K562 (cell line): ENCODE measurements around the gene CCNL1. TPM values are rescaled to one million over a fixed set of nuclear protein-coding genes. Genes with fewer than 3 reads are reported as not detected.

Experiments used
- ARNT ChIP-seq, 2 experiments: fragments of 450-650 bp; IDR thresholded peaks; 2 replicates each; pipeline ENCODE4 v1.6.1; 2016; ENCODE audit warnings: mild to moderate bottlenecking in 1 of 2
- ATF1 ChIP-seq, 2 experiments: fragments of 450-650 bp in 1 of 2; IDR thresholded peaks; 2 replicates each; pipeline ENCODE4 v1.6.1; 2016; ENCODE audit warnings: missing compliant biosample characterization in 1 of 2, missing genetic modification characterization in 1 of 2
- CEBPG ChIP-seq, 3 experiments: fragments of 200-800 bp in 1 of 3; sonication (Bioruptor generic) in 1 of 3; sonication (generic) in 1 of 3; formaldehyde crosslinking in 1 of 3; IDR thresholded peaks in 2 of 3; conservative IDR thresholded peaks in 1 of 3; 2 replicates each; pipeline versions ENCODE4 v1.6.1 to v1.8.0; 2016 to 2022; ENCODE audit warnings: missing compliant biosample characterization in 2 of 3, missing genetic modification characterization in 2 of 3, mild to moderate bottlenecking in 1 of 3, missing genetic modification reagents in 1 of 3
- DNMT1 ChIP-seq: fragments of 450-650 bp; IDR thresholded peaks from 2 replicates; pipeline ENCODE4 v1.6.1; 2016; ENCODE audit warnings: antibody characterized with exemption, mild to moderate bottlenecking
- FOXJ3 ChIP-seq: sonication (generic); formaldehyde crosslinking; IDR thresholded peaks from 2 replicates; pipeline ENCODE4 v1.4.0; 2020; ENCODE audit warnings: mild to moderate bottlenecking, missing genetic modification reagents
- GATAD2B ChIP-seq: fragments of 450-650 bp; IDR thresholded peaks from 2 replicates; pipeline ENCODE4 v1.6.1; 2017; ENCODE audit warnings: mild to moderate bottlenecking, borderline replicate concordance
- HDAC3 ChIP-seq: fragments of 450-650 bp; IDR thresholded peaks from 2 replicates; pipeline ENCODE4 v1.6.1; 2018; ENCODE audit warnings: borderline replicate concordance, mild to moderate bottlenecking, moderate library complexity; ENCODE audit not compliant: partially characterized antibody
- MCM3 ChIP-seq: fragments of 450-650 bp; IDR thresholded peaks from 2 replicates; pipeline ENCODE4 v1.6.1; 2016
- MCM7 ChIP-seq, 2 experiments: fragments of 450-650 bp; IDR thresholded peaks; 2 replicates each; pipeline ENCODE4 v1.6.1; 2016 to 2018
- NCOA6 ChIP-seq: fragments of 450-650 bp; IDR thresholded peaks from 2 replicates; pipeline ENCODE4 v1.6.1; 2017; ENCODE audit warnings: mild to moderate bottlenecking
- NONO ChIP-seq, 2 experiments: fragments of 200-400 bp in 1 of 2; fragments of 450-650 bp in 1 of 2; formaldehyde crosslinking in 1 of 2; IDR thresholded peaks; 2 replicates each; pipeline ENCODE4 v1.6.1; 2017; ENCODE audit warnings: low read depth in 2 of 2, mild to moderate bottlenecking in 2 of 2, moderate library complexity in 2 of 2, low read length in 1 of 2
- RFX7 ChIP-seq: fragments of 250-450 bp; sonication (Bioruptor Pico); IDR thresholded peaks from 2 replicates; pipeline ENCODE4 v1.5.1; 2021; ENCODE audit warnings: mild to moderate bottlenecking
- SMAD1 ChIP-seq: fragments of 150-350 bp; IDR thresholded peaks from 2 replicates; pipeline ENCODE4 v1.6.1; 2014; ENCODE audit warnings: low read length, low read depth; ENCODE audit not compliant: partially characterized antibody
- SNRNP70 ChIP-seq: fragments of 200-400 bp; formaldehyde crosslinking; optimal IDR thresholded peaks from 2 replicates; pipeline ENCODE3; 2017; ENCODE audit warnings: low read depth, low read length
- TAL1 ChIP-seq: fragments of 450-650 bp; IDR thresholded peaks from 2 replicates; pipeline ENCODE4 v1.6.1; 2016; ENCODE audit warnings: mild to moderate bottlenecking
- TBL1XR1 ChIP-seq, 2 experiments: IDR thresholded peaks; 2 replicates each; pipeline ENCODE4 v1.6.1; 2012; ENCODE audit warnings: improper control_type of control experiment in 2 of 2, low read length in 2 of 2, mild to moderate bottlenecking in 1 of 2
- TRIM24 ChIP-seq, 2 experiments: fragments of 450-650 bp; IDR thresholded peaks; 2 replicates each; pipeline ENCODE4 v1.6.1; 2016
- ZC3H8 ChIP-seq: fragments of 450-650 bp; IDR thresholded peaks from 2 replicates; pipeline ENCODE4 v1.6.1; 2017
- ZNF134 ChIP-seq: fragments of 250-450 bp; sonication (Bioruptor Pico); conservative IDR thresholded peaks from 2 replicates; pipeline ENCODE4 v1.4.0; 2020
- ZNF175 ChIP-seq: fragments of 200-800 bp; sonication (Bioruptor generic); IDR thresholded peaks from 2 replicates; pipeline ENCODE4 v1.6.1; 2016; ENCODE audit warnings: low read depth, mild to moderate bottlenecking, missing genetic modification characterization, missing compliant biosample characterization
- ZNF197 ChIP-seq: fragments of 200-800 bp; sonication (Bioruptor generic); IDR thresholded peaks from 2 replicates; pipeline ENCODE4 v1.6.1; 2016; ENCODE audit warnings: low read depth, missing genetic modification characterization, missing compliant biosample characterization
- ZNF324 ChIP-seq: fragments of 250-450 bp; sonication (Bioruptor Pico); IDR thresholded peaks from 2 replicates; pipeline ENCODE4 v1.4.0; 2020; ENCODE audit warnings: mild to moderate bottlenecking
- ZNF583 ChIP-seq: fragments of 250-450 bp; sonication (Bioruptor Pico); IDR thresholded peaks from 2 replicates; pipeline ENCODE4 v1.4.0; 2020
- ZNF668 ChIP-seq: fragments of 250-450 bp; sonication (Bioruptor Pico); IDR thresholded peaks from 2 replicates; pipeline ENCODE4 v1.8.0; 2022; ENCODE audit warnings: mild to moderate bottlenecking, inconsistent platforms
- ZZZ3 ChIP-seq: fragments of 450-650 bp; IDR thresholded peaks from 2 replicates; pipeline ENCODE4 v1.6.1; 2016; ENCODE audit warnings: antibody characterized with exemption, mild to moderate bottlenecking, moderate library complexity
- polyA plus RNA-seq, 8 experiments: library from polyadenylated mRNA; depleted of rRNA in 4 of 8; stranded (reverse) in 5 of 8; unstranded in 3 of 8; fragments of >200 nt; fragmentation: Nextera tagmentation in 2 of 8; fragmentation: Illumina TruSeq in 1 of 8; extraction: Ambion mirVana in 2 of 8; extraction: Trizol in 1 of 8; gene quantifications; 2 replicates each; pipeline versions ENCODE4 v1.2.1 to v1.2.3, GENCODE V29; 2011 to 2014; ENCODE audit warnings: inconsistent platforms in 1 of 8, missing spikeins in 1 of 8
- total RNA-seq, 7 experiments: library from RNA; depleted of rRNA in 6 of 7; stranded (reverse); fragments of >200 nt in 6 of 7; fragmentation: Illumina TruSeq in 2 of 7; extraction: Trizol in 2 of 7; gene quantifications; 2 replicates each; pipeline versions ENCODE4 v1.2.1 to v1.2.3, GENCODE V29; 2011 to 2021; ENCODE audit warnings: low replicate concordance in 1 of 7
- TF ChIP-seq, protein P1 (sequence below): fragments of 250-450 bp; sonication (Bioruptor Pico); IDR thresholded peaks from 2 replicates; pipeline ENCODE4 v1.5.0; 2022; ENCODE audit warnings: mild to moderate bottlenecking
- TF ChIP-seq, protein P2 (sequence below): fragments of 450-650 bp; IDR thresholded peaks from 2 replicates; pipeline ENCODE4 v1.6.1; 2016; ENCODE audit warnings: mild to moderate bottlenecking

CCNL1 gene
- total and polyA plus RNA-seq, 9 of the 15 experiments (the other 6 are each of a cell fraction or from before 2014, with no cell fraction given): 16.1 to 186 (median 132) TPM

DNA sequence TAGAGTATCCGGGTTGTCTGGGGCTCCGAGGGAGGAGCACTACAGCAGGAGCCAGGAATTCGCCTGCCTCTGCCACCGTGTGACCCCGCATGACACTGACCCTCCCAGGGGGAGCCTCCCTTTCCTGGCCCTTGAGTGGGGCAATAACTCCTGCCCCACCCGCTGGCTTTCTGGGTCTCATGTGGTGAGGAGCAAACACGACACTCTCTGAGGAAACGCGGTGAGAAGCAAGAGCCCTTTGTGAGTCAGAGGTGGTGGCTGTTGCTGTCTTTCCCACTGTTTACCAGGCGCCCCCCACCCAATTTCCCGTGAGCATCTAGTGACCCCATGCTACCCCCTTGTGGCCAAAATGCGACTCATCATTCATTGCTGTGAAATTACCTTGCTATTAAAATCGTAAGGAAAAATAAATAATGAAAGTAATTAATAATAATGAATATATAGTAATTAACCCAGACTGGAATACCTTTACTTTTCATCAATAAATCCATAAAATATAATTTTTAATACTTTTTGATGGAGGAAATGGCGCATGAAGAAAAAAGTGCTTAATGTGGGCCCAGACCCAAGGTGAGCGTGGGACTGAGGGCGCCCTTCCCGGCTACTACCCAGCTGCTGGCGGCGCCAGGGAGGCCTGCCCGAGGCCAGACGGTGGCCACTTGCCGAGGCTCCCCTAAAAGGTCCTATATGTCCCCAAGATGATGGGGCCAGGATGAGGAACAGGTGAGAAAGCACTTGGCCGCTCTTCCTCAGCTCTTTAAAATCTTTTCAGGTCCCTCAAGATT, 29.3 kb downstream of the CCNL1 start (continued):
- TF ChIP-seq, protein P1, sequence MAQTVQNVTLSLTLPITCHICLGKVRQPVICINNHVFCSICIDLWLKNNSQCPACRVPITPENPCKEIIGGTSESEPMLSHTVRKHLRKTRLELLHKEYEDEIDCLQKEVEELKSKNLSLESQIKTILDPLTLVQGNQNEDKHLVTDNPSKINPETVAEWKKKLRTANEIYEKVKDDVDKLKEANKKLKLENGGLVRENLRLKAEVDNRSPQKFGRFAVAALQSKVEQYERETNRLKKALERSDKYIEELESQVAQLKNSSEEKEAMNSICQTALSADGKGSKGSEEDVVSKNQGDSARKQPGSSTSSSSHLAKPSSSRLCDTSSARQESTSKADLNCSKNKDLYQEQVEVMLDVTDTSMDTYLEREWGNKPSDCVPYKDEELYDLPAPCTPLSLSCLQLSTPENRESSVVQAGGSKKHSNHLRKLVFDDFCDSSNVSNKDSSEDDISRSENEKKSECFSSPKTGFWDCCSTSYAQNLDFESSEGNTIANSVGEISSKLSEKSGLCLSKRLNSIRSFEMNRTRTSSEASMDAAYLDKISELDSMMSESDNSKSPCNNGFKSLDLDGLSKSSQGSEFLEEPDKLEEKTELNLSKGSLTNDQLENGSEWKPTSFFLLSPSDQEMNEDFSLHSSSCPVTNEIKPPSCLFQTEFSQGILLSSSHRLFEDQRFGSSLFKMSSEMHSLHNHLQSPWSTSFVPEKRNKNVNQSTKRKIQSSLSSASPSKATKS: no peak
- TF ChIP-seq HDAC3 (no peak), GATAD2B (no peak), DNMT1 (no peak), ZNF324 (CRISPR knock-in tag) (no peak), ZNF668 (CRISPR knock-in tag) (no peak), ZC3H8 (no peak), NONO (IDR thresholded peaks at IDR 0.05; ENCODE audit: low read depth in 2 of 2, low read length in 1 of 2) (no peak), ZNF134 (CRISPR knock-in tag) (no peak), RFX7 (CRISPR knock-in tag) (no peak), TRIM24 (IDR thresholded peaks at IDR 0.05) (no peak), CEBPG (CRISPR knock-in tag; IDR thresholded peaks at IDR 0.05) (no peak), CEBPG (tag; conservative IDR thresholded peaks at IDR 0.05 in 1 of 2, IDR thresholded peaks at IDR 0.05 in 1 of 2) (no peak), ZNF583 (CRISPR knock-in tag) (peak; percentile 81; the same call in 1 of the 2 replicates), ARNT (IDR thresholded peaks at IDR 0.05) (0 out of 4 replicates have a peak, but pooled peaks of 1 of the 2 experiments have one; percentile 34), SMAD1 (no peak), TAL1 (no peak), ATF1 (CRISPR knock-in tag; IDR thresholded peaks at IDR 0.05) (no peak), ATF1 (tag; IDR thresholded peaks at IDR 0.05) (no peak), MCM7 (IDR thresholded peaks at IDR 0.05) (no peak), ZNF175 (peak; percentile 87), TBL1XR1 (IDR thresholded peaks at IDR 0.05; ENCODE audit: low read length in 2 of 2) (no peak), ZZZ3 (no peak), NCOA6 (no peak), FOXJ3 (CRISPR knock-in tag) (no peak), ZNF197 (CRISPR knock-in tag) (no peak), MCM3 (no peak), SNRNP70 (no peak)
- TF ChIP-seq, protein P2, sequence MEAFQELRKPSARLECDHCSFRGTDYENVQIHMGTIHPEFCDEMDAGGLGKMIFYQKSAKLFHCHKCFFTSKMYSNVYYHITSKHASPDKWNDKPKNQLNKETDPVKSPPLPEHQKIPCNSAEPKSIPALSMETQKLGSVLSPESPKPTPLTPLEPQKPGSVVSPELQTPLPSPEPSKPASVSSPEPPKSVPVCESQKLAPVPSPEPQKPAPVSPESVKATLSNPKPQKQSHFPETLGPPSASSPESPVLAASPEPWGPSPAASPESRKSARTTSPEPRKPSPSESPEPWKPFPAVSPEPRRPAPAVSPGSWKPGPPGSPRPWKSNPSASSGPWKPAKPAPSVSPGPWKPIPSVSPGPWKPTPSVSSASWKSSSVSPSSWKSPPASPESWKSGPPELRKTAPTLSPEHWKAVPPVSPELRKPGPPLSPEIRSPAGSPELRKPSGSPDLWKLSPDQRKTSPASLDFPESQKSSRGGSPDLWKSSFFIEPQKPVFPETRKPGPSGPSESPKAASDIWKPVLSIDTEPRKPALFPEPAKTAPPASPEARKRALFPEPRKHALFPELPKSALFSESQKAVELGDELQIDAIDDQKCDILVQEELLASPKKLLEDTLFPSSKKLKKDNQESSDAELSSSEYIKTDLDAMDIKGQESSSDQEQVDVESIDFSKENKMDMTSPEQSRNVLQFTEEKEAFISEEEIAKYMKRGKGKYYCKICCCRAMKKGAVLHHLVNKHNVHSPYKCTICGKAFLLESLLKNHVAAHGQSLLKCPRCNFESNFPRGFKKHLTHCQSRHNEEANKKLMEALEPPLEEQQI: no peak
